Endothelial cell (in vitro differentiated cells): ENCODE results near the gene KIF21B. TPM values are rescaled to one million over a fixed set of nuclear protein-coding genes. Genes with fewer than 3 reads are reported as not detected.
A peak's percentile ranks its signal among the peaks of the same experiment; 100 is the strongest.

Experiments used
- DNase-seq: peaks from one replicate; pipeline ENCODE4 v3.0.0; 2021; ENCODE audit warnings: low spot score
- H3K27ac Mint-ChIP-seq: one replicate; pipeline ENCODE4 v1.8.0; 2021; ENCODE audit warnings: mixed read lengths, inconsistent platforms; ENCODE audit not compliant: unreplicated experiment
- H3K27me3 Mint-ChIP-seq: one replicate; pipeline ENCODE4 v1.8.0; 2021; ENCODE audit warnings: mild to moderate bottlenecking, moderate library complexity, mixed read lengths, inconsistent platforms; ENCODE audit not compliant: unreplicated experiment
- H3K36me3 Mint-ChIP-seq: one replicate; pipeline ENCODE4 v1.8.0; 2021; ENCODE audit warnings: mild to moderate bottlenecking, low read depth, mixed read lengths, inconsistent platforms; ENCODE audit not compliant: unreplicated experiment
- H3K4me1 Mint-ChIP-seq: one replicate; pipeline ENCODE4 v1.8.0; 2021; ENCODE audit warnings: mild to moderate bottlenecking, mixed read lengths, inconsistent platforms; ENCODE audit not compliant: unreplicated experiment
- H3K4me3 Mint-ChIP-seq: one replicate; pipeline ENCODE4 v1.8.0; 2021; ENCODE audit warnings: mild to moderate bottlenecking, mixed read lengths, inconsistent platforms; ENCODE audit not compliant: unreplicated experiment
- H3K9me3 Mint-ChIP-seq: one replicate; pipeline ENCODE4 v1.8.0; 2021; ENCODE audit warnings: mixed read lengths, inconsistent platforms; ENCODE audit not compliant: unreplicated experiment
- total RNA-seq: library from RNA; stranded (reverse); fragmentation: NEBNext Ultra II Directional; extraction: Animal tissue kit (Norgen Biotek cat#: 25700); gene quantifications from one replicate; pipeline ENCODE4 v1.2.1, GENCODE V29; 2021; ENCODE audit not compliant: unreplicated experiment
- TF ChIP-seq, protein P1 (sequence below): fragments of 200-600 bp; sonication (generic); IDR thresholded peaks from one replicate; pipeline ENCODE4 v1.5.0; 2021; ENCODE audit warnings: antibody characterized with exemption; ENCODE audit not compliant: unreplicated experiment

Gene KIF21B
- total RNA-seq, 1 donor from 2014 or later = 8.4 TPM

DNA sequence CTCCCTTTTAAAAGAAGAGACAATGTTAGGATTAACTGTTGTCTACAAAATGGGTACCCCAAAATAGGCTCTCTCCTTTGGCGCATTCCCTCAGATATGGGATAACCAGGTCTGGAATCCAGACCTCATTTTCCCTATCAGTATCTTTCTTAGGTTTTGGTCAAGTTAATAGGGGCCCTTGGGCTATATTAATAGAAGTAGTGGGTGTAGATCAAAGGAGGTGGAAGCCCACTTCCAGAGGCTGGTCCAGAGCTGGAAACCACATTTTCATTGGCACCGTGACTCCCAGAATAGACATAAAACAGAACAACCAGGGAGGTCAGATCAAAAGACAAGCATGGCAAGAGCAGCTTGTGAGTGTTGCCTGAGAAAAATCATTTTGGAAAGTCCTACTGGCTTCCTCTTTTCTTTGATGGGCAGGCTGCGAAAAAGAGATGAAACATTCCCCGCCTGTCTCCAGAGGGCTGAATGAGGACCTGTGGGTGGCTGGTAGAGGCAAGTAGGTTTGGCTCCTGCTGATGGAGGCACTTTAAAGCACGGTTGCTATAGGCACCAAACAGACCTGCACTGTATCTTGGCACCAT is 25.8 kb upstream of the KIF21B start:
- no peak for DNase-seq
- peaks cover 2% of the 10 kb centered on the region for H3K4me1 Mint-ChIP-seq
- no peak overlapping the region for H3K4me3 Mint-ChIP-seq
- TF ChIP-seq, protein P1, sequence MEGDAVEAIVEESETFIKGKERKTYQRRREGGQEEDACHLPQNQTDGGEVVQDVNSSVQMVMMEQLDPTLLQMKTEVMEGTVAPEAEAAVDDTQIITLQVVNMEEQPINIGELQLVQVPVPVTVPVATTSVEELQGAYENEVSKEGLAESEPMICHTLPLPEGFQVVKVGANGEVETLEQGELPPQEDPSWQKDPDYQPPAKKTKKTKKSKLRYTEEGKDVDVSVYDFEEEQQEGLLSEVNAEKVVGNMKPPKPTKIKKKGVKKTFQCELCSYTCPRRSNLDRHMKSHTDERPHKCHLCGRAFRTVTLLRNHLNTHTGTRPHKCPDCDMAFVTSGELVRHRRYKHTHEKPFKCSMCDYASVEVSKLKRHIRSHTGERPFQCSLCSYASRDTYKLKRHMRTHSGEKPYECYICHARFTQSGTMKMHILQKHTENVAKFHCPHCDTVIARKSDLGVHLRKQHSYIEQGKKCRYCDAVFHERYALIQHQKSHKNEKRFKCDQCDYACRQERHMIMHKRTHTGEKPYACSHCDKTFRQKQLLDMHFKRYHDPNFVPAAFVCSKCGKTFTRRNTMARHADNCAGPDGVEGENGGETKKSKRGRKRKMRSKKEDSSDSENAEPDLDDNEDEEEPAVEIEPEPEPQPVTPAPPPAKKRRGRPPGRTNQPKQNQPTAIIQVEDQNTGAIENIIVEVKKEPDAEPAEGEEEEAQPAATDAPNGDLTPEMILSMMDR = no peak
- H3K36me3 Mint-ChIP-seq = peaks cover 4% of the 10 kb centered on the region
- no peak overlapping the region for H3K27ac Mint-ChIP-seq
- H3K27me3 Mint-ChIP-seq = peaks cover 9% of the 10 kb centered on the region
- H3K9me3 Mint-ChIP-seq = no peaks in the 10 kb centered on the region

DNA sequence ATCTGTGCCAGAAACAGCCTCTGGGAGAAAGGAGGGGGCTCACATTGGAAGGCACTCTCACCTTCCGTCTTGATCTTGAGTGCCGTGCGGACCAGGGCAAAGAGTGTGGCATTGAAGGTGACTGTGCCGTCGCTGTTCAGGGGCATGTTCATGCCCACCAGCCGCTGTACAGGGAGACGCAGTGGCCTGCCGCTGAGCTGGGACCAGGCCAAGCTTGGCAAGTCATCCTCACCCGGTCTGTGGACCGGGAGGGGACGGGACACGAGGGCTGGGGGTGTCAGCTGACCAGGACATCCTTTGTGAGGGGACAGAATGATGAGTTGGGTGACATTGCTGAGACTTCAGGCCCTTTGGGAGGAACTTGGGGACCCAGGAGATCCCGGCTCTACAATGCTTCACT is 25.0 kb upstream of the KIF21B start:
- TF ChIP-seq, protein P1 = no peak
- DNase-seq = no peak
- Mint-ChIP-seq H3K4me1 (peaks cover 2% of the 10 kb centered on the region), H3K27ac (no peak overlapping the region), H3K9me3 (no peaks in the 10 kb centered on the region), H3K4me3 (no peak overlapping the region), H3K27me3 (peaks cover 9% of the 10 kb centered on the region), H3K36me3 (peaks cover 4% of the 10 kb centered on the region)

DNA sequence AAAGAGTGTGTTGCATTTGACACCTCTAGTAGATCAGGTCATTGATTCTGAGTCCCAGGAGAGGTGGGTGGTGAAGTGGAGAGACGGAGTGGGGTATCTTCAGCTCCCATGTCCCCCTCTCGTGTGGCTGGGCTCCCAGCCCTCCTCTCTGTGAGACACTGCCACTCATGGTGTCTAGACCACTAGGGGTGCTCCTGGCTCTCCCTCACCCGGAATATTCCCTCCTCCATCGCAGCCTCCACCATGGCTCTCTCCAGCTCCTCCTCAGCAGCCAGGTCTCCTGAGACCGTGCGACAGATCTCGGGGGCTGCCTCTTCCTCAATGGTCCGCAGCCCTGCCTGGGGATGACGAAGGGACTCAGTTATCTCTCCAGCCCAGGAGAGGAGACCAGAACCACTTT is 20.6 kb upstream of the KIF21B start:
- peaks cover 4% of the 10 kb centered on the region for H3K36me3 Mint-ChIP-seq
- H3K9me3 Mint-ChIP-seq = no peaks in the 10 kb centered on the region
- peaks cover 2% of the 10 kb centered on the region for H3K27me3 Mint-ChIP-seq
- no peak for DNase-seq
- no peak overlapping the region for H3K4me3 Mint-ChIP-seq
- no peaks in the 10 kb centered on the region for H3K4me1 Mint-ChIP-seq
- TF ChIP-seq, protein P1 = no peak
- no peak overlapping the region for H3K27ac Mint-ChIP-seq

DNA sequence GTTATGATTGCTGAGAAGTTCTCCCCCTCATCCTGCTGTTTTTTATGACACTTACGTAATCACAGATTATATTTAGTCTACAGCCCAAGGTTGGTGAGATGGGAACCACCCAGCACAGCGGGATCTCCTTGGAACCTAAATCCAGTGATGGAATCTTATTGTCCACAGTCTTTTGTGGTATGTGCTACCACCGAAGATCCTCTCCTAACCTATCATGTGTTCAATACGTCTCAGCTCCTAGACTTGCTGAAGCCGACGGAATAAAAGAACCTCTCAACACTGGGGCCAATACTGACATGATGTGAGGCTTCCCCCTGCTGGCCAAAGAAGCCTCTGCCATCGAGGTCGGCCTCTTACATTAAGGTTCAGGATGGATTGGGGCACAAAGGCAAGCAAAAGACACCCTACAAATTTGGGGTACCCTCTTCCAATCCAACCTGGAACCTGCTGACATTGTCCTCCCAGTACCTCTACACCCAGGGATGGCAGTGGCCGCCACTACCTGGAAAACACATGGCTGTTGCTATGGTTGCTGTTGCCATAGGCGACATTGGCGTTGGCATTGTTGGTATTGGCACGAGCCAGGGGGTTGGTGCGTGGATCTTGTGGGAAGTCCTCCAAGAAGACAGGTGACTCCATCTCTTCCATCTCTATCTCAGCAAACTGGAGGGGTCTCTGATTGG is 19.4 kb upstream of the KIF21B start:
- Mint-ChIP-seq H3K4me3 (no peak overlapping the region), H3K9me3 (no peaks in the 10 kb centered on the region), H3K4me1 (no peaks in the 10 kb centered on the region), H3K36me3 (peaks cover 4% of the 10 kb centered on the region), H3K27me3 (peaks cover 2% of the 10 kb centered on the region), H3K27ac (peak overlapping the region; percentile 70)
- TF ChIP-seq, protein P1 = peak; percentile 62
- DNase-seq = peak; percentile 66

DNA sequence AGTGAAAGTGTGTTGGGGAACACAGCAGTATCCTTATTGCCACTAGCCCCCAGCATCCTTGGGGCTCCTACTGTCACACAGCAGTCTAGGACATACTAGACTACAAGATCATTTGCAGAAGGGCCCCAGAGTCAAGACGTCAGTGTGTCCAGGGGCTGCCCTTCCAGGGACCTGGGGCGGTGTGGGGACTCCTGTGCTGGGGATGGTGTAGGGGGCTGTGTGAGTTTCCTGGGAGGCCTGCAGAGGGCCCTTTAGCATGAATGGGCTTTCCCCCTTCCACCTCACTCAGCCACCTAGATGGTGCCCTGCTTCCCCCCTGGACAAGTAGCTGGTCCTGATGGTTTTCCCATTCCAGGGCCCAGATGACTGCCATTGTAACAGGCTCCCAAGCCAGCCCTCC is 17.5 kb upstream of the KIF21B start:
- peaks cover 2% of the 10 kb centered on the region for H3K27me3 Mint-ChIP-seq
- H3K9me3 Mint-ChIP-seq = no peaks in the 10 kb centered on the region

More for the DNA sequence above, 17.5 kb upstream of the KIF21B start:
- Mint-ChIP-seq H3K36me3 (peaks cover 4% of the 10 kb centered on the region), H3K27ac (no peak overlapping the region), H3K4me3 (no peak overlapping the region), H3K4me1 (no peaks in the 10 kb centered on the region)
- TF ChIP-seq, protein P1 = no peak
- DNase-seq = no peak
